Measurements from ENCODE around the gene PRKCH.

The PRKCH gene

DNA sequence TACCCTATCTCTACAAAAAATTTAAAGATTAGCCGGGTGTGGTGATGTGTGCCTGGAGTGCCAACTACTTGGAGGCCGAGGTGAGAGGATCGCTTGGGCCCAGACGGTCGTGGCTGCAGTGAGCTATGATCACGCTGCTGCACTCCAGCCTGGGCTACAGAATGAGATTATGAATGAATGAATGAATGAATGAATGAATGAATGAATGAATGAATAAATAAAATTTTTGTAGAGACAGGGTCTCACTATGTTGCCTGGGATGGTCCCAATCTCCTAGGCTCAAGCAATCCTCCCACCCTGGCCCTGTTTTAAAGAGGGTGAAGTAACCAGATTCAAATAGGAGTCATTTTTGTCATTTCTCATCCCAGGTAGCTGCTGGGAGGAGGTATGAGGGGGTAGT is 197.7 kb downstream of the PRKCH start:
- Histone ChIP-seq H3K4me3 (ENCODE audit: low read depth, low read length) (no peak overlapping the region), H3K9me3 (ENCODE audit: control insufficient read depth, insufficient read depth, low read length) (no peaks in the 10 kb centered on the region), H3K27me3 (ENCODE audit: control insufficient read depth, insufficient read depth, low read length) (no peaks in the 10 kb centered on the region), H3K9ac (ENCODE audit: low read depth, low read length) (no peak overlapping the region), H3K4me1 (ENCODE audit: control insufficient read depth, insufficient read depth, low read length) (peaks cover 3% of the 10 kb centered on the region), H3K36me3 (ENCODE audit: control insufficient read depth, insufficient read depth, low read length) (no peaks in the 10 kb centered on the region)

DNA sequence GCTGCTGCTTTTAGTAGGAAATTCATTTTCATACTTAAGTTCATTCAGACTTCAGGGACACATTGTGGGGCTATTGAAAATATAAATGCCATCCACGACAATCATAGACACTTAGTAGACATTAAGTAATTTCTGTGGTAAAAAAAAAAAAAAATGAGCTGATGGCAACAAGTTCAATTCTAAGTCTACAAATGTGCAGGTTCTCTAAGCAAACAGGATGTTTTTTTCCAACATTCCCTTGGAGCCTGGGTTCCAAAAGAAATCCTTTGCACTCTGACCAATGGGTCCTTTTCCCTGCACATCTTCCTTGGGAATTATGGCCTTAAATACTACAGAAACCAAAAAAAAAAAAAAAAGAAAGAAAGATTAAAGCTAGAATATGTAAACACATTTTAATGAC is 198.4 kb downstream of the PRKCH start:
- Histone ChIP-seq H3K4me3 (ENCODE audit: low read depth, low read length) (no peak overlapping the region), H3K4me1 (ENCODE audit: control insufficient read depth, insufficient read depth, low read length) (peaks cover 6% of the 10 kb centered on the region), H3K9me3 (ENCODE audit: control insufficient read depth, insufficient read depth, low read length) (no peaks in the 10 kb centered on the region), H3K27me3 (ENCODE audit: control insufficient read depth, insufficient read depth, low read length) (no peaks in the 10 kb centered on the region), H3K9ac (ENCODE audit: low read depth, low read length) (no peak overlapping the region), H3K36me3 (ENCODE audit: control insufficient read depth, insufficient read depth, low read length) (no peaks in the 10 kb centered on the region)

DNA sequence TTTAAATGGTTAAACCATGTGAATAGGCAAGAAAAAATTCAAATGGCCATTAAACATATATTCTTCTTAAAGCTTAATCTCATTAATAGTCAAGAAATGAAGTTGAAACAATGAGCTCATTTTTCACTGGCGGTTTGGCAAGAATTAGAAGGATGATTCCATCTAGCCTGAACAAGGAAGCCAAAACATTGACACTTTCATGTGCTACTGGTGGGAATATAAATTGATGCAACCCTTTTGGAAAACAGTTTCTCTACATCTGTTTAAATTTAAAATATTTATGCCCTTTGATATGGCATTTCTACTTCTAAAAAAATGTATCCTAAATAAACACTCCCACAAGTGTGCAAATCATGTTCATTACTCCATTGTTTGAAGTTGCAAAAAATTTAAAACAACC is 199.2 kb downstream of the PRKCH start:
- Histone ChIP-seq H3K4me3 (ENCODE audit: low read depth, low read length) (no peak overlapping the region), H3K9ac (ENCODE audit: low read depth, low read length) (no peak overlapping the region), H3K36me3 (ENCODE audit: control insufficient read depth, insufficient read depth, low read length) (no peaks in the 10 kb centered on the region), H3K9me3 (ENCODE audit: control insufficient read depth, insufficient read depth, low read length) (no peaks in the 10 kb centered on the region), H3K27me3 (ENCODE audit: control insufficient read depth, insufficient read depth, low read length) (no peaks in the 10 kb centered on the region), H3K4me1 (ENCODE audit: control insufficient read depth, insufficient read depth, low read length) (peaks cover 6% of the 10 kb centered on the region)

DNA sequence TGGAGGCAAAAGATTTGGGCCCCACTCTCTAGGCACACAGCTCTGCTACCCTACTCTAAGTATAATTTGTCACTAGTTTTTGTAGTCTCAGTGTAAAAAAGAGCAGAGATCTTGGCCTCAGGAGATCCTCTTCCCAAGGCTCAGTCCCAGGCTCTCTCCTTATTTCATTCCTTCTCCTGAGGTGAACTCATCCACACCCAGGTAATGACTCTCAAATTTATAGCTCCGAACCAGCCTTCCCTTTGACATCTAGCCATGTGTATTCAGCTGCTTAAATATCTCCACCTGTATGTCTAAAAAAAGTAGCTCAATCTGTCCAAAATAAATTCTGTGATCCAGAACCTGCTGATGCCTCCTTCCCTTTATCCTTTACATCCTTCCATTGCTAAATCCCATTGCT is 200.4 kb downstream of the PRKCH start:
- H3K9me3 ChIP-seq (ENCODE audit: control insufficient read depth, insufficient read depth, low read length), result no peaks in the 10 kb centered on the region
- H3K9ac ChIP-seq (ENCODE audit: low read depth, low read length), result no peak overlapping the region
- H3K4me1 ChIP-seq (ENCODE audit: control insufficient read depth, insufficient read depth, low read length), result peaks cover 6% of the 10 kb centered on the region
- no peaks in the 10 kb centered on the region for H3K36me3 ChIP-seq (ENCODE audit: control insufficient read depth, insufficient read depth, low read length)
- no peak overlapping the region for H3K4me3 ChIP-seq (ENCODE audit: low read depth, low read length)
- no peaks in the 10 kb centered on the region for H3K27me3 ChIP-seq (ENCODE audit: control insufficient read depth, insufficient read depth, low read length)

DNA sequence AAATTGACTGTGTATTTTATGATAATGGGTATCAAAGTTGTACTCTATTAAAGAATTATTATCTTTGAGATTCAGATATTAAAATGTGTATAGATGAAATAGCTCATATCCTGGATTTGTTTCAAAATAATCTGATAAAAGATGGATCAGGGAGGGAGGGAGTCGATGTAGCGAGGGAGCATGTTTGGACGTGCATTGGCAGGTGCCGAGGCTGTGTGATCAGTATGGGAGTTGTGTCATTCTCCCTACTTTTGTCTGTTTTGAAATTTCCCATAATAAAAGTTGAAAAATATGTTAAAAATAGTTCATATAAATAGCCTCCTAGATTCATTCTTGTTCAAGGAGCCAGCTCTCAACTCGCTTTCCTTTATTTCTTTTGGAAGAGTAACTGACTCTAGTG is 202.4 kb downstream of the PRKCH start:
- Histone ChIP-seq H3K27me3 (ENCODE audit: control insufficient read depth, insufficient read depth, low read length) (no peaks in the 10 kb centered on the region), H3K4me1 (ENCODE audit: control insufficient read depth, insufficient read depth, low read length) (peaks cover 6% of the 10 kb centered on the region), H3K36me3 (ENCODE audit: control insufficient read depth, insufficient read depth, low read length) (no peaks in the 10 kb centered on the region), H3K9ac (ENCODE audit: low read depth, low read length) (no peak overlapping the region), H3K9me3 (ENCODE audit: control insufficient read depth, insufficient read depth, low read length) (no peaks in the 10 kb centered on the region), H3K4me3 (ENCODE audit: low read depth, low read length) (no peak overlapping the region)

DNA sequence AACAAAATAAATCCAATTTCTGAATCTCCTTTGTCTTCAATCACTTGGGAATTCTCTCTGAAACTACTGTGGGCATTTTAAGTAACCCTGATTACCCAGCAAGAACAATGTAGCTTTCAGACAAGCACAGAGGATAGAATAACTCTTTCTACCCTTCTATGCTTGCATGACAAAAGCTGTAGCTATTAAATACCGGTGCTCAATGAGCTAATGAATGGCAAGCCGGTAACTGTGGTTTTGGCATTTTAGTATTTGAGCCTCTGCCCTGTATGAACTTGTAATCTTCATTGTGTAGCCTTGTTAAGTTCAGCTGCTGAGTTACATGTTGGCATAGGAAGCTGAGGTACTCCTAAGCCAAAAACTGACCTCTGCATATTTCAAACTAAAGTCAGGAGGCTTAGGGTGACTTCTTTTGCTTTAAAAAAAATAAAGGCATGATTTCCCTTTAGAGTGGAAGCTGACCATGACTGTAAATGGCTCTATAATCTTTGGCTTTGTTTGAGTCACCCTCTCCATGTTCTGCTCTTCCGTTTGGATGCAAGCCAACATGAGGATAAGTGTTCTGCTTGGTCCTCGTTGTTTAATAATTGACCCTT is 202.9 kb downstream of the PRKCH start:
- no peaks in the 10 kb centered on the region for H3K27me3 ChIP-seq (ENCODE audit: control insufficient read depth, insufficient read depth, low read length)
- no peak overlapping the region for H3K4me3 ChIP-seq (ENCODE audit: low read depth, low read length)
- H3K4me1 ChIP-seq (ENCODE audit: control insufficient read depth, insufficient read depth, low read length), result peaks cover 6% of the 10 kb centered on the region
- H3K9me3 ChIP-seq (ENCODE audit: control insufficient read depth, insufficient read depth, low read length), result no peaks in the 10 kb centered on the region
- no peaks in the 10 kb centered on the region for H3K36me3 ChIP-seq (ENCODE audit: control insufficient read depth, insufficient read depth, low read length)
- no peak overlapping the region for H3K9ac ChIP-seq (ENCODE audit: low read depth, low read length)

DNA sequence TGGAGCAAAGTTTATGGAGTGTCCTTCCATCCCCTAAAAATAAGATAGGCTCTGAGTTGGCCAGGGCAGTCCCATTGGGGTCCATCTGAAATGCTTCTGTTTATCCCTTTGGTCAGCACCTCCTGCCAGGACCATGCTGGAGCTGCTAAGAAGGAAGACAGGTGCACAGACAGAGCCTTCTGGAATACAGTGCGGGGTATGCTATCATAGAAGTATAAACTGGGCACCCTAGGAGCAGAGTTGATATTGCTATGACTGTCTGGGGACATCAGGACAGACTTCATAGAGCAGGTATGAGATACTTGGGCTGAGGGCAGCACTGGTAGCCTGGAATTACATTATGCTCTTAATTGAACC is 203.5 kb downstream of the PRKCH start:
- Histone ChIP-seq H3K4me3 (ENCODE audit: low read depth, low read length) (no peak overlapping the region), H3K4me1 (ENCODE audit: control insufficient read depth, insufficient read depth, low read length) (peaks cover 6% of the 10 kb centered on the region), H3K9ac (ENCODE audit: low read depth, low read length) (no peak overlapping the region), H3K9me3 (ENCODE audit: control insufficient read depth, insufficient read depth, low read length) (no peaks in the 10 kb centered on the region), H3K36me3 (ENCODE audit: control insufficient read depth, insufficient read depth, low read length) (no peaks in the 10 kb centered on the region), H3K27me3 (ENCODE audit: control insufficient read depth, insufficient read depth, low read length) (no peaks in the 10 kb centered on the region)

DNA sequence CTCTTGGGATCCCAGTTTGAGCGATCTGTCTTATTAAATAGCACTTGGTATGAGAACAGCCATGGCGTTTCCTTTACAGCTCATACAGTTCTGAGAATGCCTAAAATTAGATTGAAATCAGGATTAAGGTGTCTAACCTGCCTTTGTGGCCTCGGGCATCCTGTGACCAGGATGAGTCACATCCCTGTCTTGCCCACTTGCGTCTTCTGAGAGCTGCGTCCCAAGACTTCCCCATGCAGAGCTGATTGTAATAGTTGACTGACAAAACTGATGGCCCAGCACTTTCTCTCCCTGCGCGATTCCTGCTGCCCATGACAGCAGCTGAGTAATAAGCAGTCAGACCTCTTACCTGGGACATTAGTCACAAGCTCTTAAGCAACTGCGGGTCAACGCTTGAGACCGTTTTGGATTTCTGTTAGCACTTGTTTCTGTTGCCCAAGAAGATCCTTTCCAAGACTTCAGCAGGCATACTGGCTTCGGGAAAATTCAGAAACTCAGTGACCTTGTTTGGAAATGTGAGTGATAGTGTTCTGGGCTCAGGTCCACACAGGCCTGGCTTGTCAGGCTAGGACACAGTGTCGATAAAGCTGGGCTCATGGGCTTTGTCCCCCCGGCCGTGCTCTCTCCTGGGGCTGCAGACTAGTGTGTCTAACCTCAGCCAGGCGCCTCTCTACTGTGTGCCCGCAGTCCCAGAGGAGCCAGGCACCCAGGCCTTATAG is 204.1 kb downstream of the PRKCH start:
- no peak overlapping the region for H3K4me3 ChIP-seq (ENCODE audit: low read depth, low read length)
- H3K9ac ChIP-seq (ENCODE audit: low read depth, low read length), result no peak overlapping the region
- H3K36me3 ChIP-seq (ENCODE audit: control insufficient read depth, insufficient read depth, low read length), result no peaks in the 10 kb centered on the region
- H3K27me3 ChIP-seq (ENCODE audit: control insufficient read depth, insufficient read depth, low read length), result no peaks in the 10 kb centered on the region
- H3K9me3 ChIP-seq (ENCODE audit: control insufficient read depth, insufficient read depth, low read length), result no peaks in the 10 kb centered on the region
- peaks cover 6% of the 10 kb centered on the region for H3K4me1 ChIP-seq (ENCODE audit: control insufficient read depth, insufficient read depth, low read length)

DNA sequence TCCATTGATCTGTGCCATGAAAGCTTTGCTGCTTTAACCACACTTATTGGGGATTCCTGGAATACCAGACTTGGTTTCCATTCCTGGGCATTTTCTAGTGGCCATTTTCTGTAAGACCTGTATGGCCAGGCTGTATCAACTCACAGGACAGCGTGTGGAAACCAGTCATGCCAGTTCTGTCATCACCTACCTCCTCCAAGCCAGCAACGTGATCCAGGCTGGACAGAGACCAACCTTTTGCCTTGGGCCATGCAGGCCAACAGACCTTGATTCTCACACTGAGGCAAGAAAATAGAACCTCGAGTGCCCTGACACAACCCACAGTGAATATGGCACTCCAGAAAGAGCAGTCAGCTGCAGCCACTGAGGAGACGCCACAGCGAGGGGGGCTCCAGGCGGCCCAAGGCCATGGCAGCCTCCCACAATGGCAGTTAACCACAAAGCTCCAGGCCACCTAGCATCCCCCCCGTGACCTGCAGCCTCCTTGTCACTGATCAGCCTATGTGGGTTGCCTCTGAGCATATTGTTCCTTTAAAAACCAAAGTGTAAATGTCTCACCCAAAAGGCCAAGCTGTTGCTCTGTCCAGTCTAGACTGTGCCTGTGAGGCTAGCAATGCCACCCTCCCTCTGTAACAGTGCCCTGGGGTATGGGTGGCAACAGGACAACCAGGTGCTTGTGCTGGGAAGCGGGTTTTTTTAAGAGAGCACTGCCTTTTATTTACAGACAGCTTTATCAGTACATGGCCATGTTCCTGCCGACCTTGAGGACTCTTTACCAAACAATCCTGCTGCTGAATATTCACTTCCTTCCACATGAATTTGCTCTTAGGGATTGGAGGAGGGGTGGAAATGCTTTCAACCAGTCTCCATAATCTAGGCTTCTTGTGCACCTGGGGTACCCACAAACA is 205.3 kb downstream of the PRKCH start:
- Histone ChIP-seq H3K9ac (ENCODE audit: low read depth, low read length) (no peak overlapping the region), H3K4me3 (ENCODE audit: low read depth, low read length) (no peak overlapping the region), H3K27me3 (ENCODE audit: control insufficient read depth, insufficient read depth, low read length) (no peaks in the 10 kb centered on the region), H3K9me3 (ENCODE audit: control insufficient read depth, insufficient read depth, low read length) (no peaks in the 10 kb centered on the region), H3K36me3 (ENCODE audit: control insufficient read depth, insufficient read depth, low read length) (no peaks in the 10 kb centered on the region), H3K4me1 (ENCODE audit: control insufficient read depth, insufficient read depth, low read length) (peaks cover 6% of the 10 kb centered on the region)

DNA sequence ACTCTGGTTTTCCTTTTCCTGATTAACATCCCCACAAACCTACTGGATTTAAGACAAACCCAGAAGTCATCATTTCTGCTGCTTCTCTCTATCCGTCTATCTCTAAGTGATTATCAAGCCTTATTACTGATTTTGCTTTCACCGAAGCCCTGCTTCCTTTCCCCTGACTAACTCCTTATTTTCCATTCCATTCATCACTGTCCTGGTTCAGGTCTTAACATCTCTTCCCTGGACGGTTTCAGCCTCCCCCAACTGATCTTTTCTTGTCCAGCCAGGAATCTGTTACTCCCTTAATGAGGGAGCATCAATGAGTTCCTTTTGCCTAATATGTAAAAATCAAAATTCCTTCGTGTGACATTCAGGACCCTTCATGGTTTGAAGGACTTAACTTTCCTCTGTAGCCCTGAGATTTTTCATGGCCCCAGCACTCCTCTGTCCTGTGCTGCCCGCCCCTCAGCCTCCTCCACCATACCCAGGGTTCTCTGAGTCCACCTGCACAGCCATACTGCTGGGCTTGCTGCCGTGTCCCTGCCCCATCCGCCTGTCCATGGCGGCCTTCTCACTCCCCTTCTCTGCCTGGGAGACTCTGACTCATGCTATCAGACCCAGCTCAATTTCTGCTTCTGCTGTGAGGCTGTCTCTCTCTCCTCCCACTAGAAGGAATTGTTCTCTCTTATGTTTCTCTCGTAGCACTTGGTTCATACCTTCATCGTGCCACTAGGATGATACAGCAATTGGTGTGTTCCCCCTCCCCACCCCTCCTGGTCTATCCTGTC is 206.1 kb downstream of the PRKCH start:
- H3K36me3 ChIP-seq (ENCODE audit: control insufficient read depth, insufficient read depth, low read length), result no peaks in the 10 kb centered on the region
- no peaks in the 10 kb centered on the region for H3K9me3 ChIP-seq (ENCODE audit: control insufficient read depth, insufficient read depth, low read length)
- no peak overlapping the region for H3K4me3 ChIP-seq (ENCODE audit: low read depth, low read length)
- peaks cover 6% of the 10 kb centered on the region for H3K4me1 ChIP-seq (ENCODE audit: control insufficient read depth, insufficient read depth, low read length)
- no peaks in the 10 kb centered on the region for H3K27me3 ChIP-seq (ENCODE audit: control insufficient read depth, insufficient read depth, low read length)
- H3K9ac ChIP-seq (ENCODE audit: low read depth, low read length), result no peak overlapping the region

DNA sequence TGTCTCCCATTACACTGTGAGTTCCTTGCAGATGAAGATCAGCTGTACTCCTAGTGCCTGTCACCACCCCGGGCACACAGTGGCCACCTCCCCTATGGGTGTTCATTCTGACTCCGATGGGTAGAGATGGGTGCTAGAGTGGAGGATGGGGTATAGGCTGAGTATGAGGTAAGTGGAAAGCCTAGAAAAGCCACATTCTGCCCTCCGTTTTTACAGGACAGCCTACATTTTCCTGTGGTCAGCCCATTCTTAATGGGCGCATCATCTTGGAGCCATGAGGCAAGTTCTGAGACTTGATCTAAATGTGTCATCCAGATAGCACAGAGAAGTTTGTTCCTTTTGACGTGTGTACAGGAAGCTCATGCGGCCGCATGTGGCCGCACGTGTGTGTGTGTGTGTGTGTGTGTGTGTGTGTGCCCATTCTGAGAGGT is 207.2 kb downstream of the PRKCH start:
- no peaks in the 10 kb centered on the region for H3K36me3 ChIP-seq (ENCODE audit: control insufficient read depth, insufficient read depth, low read length)
- H3K9ac ChIP-seq (ENCODE audit: low read depth, low read length), result no peak overlapping the region
- H3K27me3 ChIP-seq (ENCODE audit: control insufficient read depth, insufficient read depth, low read length), result no peaks in the 10 kb centered on the region
- peaks cover 6% of the 10 kb centered on the region for H3K4me1 ChIP-seq (ENCODE audit: control insufficient read depth, insufficient read depth, low read length)
- H3K4me3 ChIP-seq (ENCODE audit: low read depth, low read length), result no peak overlapping the region
- no peaks in the 10 kb centered on the region for H3K9me3 ChIP-seq (ENCODE audit: control insufficient read depth, insufficient read depth, low read length)

Measured in iPS-15b (cell line).